Endometrium (tissue), 2 donors: ENCODE data around the gene HIPK2.
"Not testable (repeated sequence)": the region's sequence is repeated elsewhere in the genome, so short reads cannot be mapped to it uniquely, and the experiment has no call there.

Experiments used
- FAIRE-seq: peaks from 2 replicates; lab custom pipeline; 2012; peaks lifted over from hg19 to GRCh38; lab: Jason Lieb, UNC
- donor health status: control.
- donor health status: control.

Gene HIPK2

GRCh38 chr7:139671967-139672366 lies 105.8 kb downstream of the HIPK2 start:
- no peak for FAIRE-seq

DNA sequence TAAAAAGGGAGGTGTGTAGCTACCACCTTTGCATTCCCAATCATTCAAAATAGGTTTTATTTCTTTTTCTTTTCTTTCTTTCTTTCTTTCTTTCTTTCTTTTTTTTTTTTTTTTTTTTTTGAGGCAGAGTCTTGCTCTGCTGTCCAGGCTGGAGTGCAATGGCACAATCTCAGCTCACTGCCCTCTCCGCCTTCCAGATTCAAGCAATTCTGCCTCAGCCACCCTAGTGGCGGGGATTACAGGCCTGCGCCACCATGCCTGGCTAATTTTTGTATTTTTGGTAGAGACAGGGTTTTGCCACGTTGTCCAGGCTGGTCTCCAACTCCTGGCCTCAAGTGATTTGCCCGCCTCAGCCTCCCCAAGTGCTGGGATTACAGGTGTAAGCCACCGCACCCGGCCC lies 107.1 kb downstream of the HIPK2 start:
- FAIRE-seq = not testable (repeated sequence)

DNA sequence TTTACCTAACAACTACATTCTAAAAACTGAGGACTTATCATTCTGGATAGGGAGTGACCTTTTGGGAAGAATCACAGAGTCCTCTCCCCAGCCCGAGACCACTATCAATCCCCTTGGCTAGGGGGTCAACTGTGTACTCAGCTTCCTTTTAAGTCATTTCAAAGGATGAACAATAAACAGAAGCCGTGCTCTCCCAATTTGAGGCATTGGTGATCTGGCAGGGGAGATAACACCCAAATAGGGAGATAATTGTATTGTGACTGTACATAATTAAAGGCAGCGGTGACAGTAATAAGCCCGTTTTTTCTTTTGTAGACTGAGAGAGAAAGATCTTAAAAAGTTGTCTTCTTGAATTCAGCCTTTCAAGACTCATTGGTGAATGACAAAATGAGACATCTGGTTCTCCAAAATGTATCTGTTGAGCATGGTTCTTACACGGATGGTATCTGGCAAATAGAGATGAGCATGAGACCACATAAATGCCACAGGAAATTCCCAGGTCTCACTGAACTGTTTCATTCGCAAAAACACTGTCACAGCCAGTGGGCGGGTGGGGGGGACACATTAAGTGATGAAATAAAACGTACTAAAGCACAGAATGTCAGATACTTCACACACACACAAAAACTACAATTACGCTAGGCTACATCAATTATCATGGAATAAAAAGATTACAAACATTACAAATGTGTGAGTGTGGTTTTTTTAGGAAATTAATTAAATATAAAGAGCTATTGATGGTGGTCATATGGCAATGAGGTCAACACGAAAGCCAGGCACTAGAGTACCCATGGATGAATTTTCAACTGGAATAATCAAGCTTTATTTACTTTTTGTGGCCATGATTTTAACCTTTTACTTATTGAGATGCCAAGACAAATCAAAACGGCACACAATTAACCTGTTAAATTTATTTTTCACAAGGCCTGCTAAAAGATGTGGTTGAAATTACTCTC lies 108.4 kb downstream of the HIPK2 start:
- no peak for FAIRE-seq

DNA sequence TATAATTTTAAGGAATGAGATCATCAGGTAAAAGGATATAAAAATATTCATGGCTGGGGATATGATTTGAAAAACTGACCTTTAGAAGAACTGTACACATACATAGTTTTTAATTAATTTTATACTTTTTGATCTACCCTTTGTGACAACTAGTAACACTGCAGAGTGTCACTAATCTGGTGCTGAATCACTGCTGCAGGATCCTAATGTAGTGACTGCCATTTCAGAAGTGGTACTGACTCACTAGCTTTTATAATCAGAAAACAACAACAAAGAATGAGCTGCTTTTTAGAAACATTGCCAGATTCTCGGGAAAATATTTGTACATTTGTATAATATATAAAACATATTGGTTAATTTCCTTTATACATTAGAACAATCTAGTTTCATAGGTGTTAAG lies 110.4 kb downstream of the HIPK2 start:
- no peak for FAIRE-seq

GRCh38 chr7:139666501-139666900 lies 111.3 kb downstream of the HIPK2 start:
- FAIRE-seq = no peak

- FAIRE-seq = no peak
Observed at GRCh38 chr7:139664434-139664833, 113.4 kb downstream of the HIPK2 start.

DNA sequence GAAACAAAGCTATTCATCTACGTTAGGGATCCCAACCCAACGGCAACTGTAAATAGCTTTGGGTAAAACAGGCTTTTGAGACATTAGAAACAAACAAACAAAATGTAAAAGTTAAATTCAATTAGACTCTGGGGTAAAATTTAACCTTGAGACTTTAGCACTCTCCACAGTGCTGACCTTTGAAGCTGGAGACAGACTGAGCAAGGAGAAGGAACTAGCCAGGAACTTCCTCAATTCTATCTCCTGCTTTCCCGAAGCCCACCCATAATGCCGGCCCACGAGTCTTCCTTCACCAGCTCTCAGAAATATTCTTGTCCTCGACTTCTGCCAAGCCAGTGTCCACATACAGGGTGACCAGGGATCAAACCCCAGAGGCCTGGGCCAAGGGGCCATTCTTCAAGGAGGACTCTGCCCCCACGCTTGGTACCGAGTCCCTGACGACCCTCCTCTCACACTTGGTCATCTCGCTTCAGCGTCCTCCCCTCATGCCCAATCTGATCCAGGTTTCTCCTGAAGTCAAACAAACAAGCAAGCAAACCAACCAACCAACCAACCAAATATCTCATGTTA lies 114.1 kb downstream of the HIPK2 start:
- no peak for FAIRE-seq

- FAIRE-seq = no peak
Observed at GRCh38 chr7:139661903-139662302, 115.9 kb downstream of the HIPK2 start.

- no peak for FAIRE-seq
Observed at GRCh38 chr7:139661043-139661440, 116.8 kb downstream of the HIPK2 start.

DNA sequence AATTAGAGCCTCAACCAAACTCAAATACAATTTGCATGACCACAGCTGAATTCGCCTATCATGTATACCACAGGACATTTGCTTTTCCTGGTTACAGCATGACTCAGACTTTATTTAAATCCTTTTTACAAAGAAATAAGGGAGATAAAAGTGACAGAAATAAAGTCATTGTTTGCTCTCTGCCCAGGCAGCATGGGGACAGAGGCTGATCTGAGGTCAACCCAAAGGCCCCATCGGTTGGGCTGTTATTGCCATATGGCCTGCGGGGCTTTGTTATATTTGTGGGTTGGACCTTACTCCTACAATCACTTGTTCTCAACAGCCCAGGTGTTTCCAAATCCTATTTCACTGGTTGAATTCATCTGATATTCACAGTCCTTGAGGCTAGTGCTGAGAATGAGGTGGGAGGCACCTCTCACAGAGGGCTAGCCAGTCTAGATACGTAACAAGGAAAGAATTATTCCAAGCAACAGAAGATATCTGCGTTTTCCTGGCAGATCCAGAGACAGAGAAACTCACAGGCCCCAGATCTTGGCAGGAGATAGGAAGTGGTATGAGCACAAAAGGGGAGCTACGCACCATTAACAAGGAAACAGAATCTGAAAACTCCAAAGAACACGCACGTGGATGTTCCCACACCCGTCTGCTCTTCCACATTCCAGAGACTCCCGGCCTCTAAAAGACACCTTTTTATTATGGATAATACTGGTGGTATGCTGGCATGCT lies 117.3 kb downstream of the HIPK2 start:
- FAIRE-seq = no peak

- FAIRE-seq = no peak
Observed at GRCh38 chr7:139659922-139660316, 117.9 kb downstream of the HIPK2 start.

- no peak for FAIRE-seq
Observed at GRCh38 chr7:139658908-139659675, 118.7 kb downstream of the HIPK2 start.

- FAIRE-seq = no peak
Observed at GRCh38 chr7:139658296-139658695, 119.5 kb downstream of the HIPK2 start.

- FAIRE-seq = no peak
Observed at GRCh38 chr7:139657725-139658124, 120.1 kb downstream of the HIPK2 start.

DNA sequence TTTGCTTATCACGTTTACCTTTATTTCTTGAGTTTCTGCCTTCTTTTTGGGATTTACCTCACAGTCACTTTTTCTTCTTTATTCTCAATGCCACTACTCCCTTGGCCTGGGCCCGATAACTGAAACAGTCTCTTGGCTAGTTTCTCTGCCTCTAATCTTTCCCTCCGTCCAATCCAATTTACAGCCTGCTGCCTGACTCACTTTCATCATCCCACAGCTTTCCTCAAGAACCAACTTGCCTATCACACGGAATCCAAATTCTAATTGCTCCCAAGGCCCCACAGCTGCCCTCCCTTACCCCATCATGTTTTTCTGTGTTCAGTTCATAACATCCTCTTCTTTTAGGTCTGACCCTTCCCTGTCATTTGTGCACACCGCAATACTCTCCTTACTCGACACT lies 121.4 kb downstream of the HIPK2 start:
- no peak for FAIRE-seq

GRCh38 chr7:139655305-139655704 lies 122.5 kb downstream of the HIPK2 start:
- FAIRE-seq = no peak

GRCh38 chr7:139654276-139655181 lies 123.3 kb downstream of the HIPK2 start:
- no peak for FAIRE-seq

DNA sequence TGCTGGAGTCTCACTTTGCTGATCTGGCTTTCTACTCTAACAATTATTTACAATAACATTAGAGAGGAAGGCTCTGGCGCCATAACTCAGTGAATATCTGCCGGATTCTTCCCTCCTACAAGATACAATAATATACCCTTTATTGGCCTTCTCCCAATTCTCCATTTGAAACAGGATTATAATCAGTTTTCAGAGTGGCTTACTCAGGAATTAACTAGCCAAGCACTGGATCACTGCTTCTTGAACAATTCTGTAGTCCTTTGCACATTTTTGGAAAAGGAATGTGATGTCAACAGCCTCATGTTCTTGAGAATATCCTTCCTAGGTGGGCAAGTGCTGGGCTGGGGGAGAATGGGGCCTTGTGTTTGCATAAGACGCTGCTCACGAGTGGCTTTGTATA lies 125.9 kb downstream of the HIPK2 start:
- FAIRE-seq = no peak

GRCh38 chr7:139651308-139651707 lies 126.5 kb downstream of the HIPK2 start:
- no peak for FAIRE-seq

GRCh38 chr7:139650429-139651100 lies 127.2 kb downstream of the HIPK2 start:
- FAIRE-seq = no peak
